NOMO-1 treated with dmso at 0.1 percent for 144 hours (cell line): ENCODE results near the gene CSNK1G2.

Source experiments
- DNase-seq: peaks from one replicate; lab custom pipeline; 2025; ENCODE audit not compliant: unreplicated experiment; lab: John Stamatoyannopoulos, UW

The CSNK1G2 gene

DNA sequence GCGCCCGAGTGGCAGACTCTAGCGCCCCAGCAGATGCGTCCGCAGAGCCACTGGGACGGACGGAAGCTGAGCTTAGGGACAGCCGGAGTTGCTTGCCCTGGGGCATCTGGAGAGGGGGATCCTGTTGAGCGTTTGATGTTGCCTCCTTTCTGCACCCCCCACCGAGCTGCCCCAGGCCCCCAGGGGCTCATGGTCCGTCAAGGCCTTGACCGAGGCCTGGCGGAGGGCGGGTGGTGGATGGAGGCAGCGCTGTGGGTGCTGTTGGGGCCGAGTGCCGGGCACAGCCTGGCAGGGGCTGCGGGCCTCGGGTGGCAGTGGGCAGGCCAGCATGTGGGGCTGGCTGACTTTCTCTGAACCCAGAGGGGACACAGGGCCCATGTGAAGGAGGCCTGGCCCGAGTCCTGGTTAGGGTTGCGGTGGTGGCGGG is 2.7 kb downstream of the CSNK1G2 start:
- no peak for DNase-seq

GRCh38 chr19:1944088-1944915 is 3.3 kb downstream of the CSNK1G2 start:
- DNase-seq: no peak

GRCh38 chr19:1944916-1945561 is 4.1 kb downstream of the CSNK1G2 start:
- no peak for DNase-seq

GRCh38 chr19:1945899-1946298 is 4.9 kb downstream of the CSNK1G2 start:
- no peak for DNase-seq

DNA sequence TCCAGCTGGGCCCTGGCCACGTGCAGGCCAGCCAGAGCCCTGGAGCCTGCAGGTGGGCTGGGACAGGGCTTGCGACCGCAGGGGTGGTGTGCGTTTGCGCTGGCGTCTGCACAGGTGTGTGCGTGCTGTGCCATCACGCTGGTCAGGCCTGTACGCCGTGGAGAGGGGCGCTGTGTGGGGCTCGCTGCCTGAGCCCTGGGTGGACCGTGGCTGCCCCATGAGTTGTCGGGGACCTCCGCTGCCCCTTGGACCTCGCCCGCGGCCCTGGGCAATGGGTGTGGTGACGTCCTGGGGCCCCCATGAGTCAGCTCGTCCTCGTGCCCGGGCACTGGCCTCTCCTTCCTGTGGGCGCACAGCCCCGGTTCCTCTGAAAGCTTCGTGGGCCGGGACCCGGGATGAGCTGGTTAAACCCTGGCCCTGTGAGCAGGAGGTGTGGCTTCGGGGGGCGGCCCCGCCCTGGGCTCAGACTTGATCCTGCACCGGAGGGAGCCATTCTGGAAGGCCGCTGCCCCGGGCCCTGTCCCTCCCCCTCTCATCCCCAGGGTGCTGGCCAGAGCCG is 6.8 kb downstream of the CSNK1G2 start:
- no peak for DNase-seq

GRCh38 chr19:1949304-1950101 is 8.5 kb downstream of the CSNK1G2 start:
- no peak for DNase-seq

DNA sequence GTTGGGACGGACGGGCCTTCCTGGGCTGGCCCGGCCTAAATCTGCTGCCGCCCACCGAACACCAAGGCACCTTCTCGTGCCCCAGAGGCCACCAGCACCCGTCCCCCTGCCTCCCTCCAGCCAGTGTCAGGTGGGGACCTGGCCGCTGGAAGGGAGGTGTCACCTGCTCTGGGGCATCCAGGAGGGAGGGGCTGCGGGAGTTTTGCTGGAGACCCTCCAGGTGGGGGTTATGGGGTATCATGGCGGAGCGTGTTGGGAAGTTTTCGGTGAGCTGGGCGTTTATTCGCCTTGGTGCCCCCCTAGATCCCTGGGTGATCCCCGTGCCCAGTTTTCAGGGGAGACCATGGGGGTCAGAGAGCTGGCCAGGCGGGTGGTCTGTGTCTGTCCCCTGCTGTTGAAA is 9.7 kb downstream of the CSNK1G2 start:
- no peak for DNase-seq

DNA sequence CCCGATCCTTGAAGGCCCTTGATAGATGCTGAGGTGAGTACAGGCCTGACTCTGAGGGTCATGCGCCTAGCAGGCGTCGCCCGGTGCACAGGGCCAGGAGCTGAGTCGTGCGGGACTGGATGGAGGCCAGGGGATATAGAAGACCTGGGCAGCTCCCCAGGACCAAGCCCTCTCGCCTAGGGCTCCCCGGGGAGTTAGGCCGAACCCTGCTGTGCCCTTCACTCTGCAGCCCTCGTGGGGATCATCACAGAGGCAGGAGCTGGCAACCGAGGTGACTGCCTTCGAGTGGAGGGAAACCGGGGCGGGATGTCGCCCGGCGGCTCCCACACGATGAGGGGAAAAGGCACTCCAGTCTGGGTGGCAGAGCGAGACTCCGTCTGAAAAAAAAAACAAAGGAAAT is 11.7 kb downstream of the CSNK1G2 start:
- DNase-seq: no peak

DNA sequence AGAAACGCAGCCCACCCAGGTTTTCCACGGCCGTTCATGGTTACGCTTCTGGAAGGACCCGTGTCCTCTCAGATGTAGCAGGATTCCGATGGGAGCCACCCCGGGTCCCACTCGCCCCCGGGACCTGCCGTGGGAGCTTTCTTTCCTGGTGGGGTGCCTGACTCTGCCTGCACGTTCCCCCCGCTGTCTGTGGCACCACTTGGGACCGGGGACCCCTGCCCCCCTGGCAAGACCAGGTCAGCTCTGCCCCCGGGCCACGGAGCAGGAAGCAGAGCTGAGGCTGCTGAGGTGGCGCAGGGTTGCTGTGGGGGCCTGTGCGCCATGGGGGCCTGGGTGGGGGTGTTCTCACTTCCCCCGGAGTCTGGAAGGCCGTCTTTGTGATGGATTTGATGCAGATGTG is 12.1 kb downstream of the CSNK1G2 start:
- no peak for DNase-seq

DNA sequence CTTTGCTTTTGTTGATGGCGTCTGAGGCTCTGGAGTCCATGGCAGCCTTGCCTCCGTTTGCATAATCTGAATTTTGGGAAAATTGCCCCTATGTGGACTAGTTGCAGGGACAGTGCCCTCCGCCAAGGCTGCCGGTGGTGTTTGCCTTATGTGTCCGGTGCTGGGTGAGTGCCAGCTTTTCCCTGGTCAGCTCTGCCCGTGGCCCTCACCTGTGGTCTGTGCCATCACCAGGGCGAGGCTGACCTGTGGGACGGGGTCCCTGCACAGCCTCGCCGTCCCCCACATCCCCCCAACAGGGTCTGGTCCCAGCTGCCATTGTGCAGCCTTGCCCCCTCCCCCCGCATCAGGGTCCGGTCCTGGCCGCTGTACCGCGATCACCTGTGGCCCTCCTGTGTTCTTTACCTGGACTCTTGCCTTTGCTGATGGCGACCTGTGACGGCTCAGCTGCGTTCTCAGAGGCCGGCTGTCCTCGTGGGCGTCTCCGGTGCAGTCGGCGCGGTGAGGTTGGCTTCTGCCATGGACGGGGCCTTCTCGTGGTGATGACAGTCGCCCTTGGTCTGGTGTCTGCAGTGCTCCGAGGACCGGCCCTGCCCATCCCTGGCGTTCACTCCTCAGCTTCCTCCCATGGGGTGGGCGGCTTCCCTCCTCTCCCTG is 12.6 kb downstream of the CSNK1G2 start:
- DNase-seq: no peak

GRCh38 chr19:1954532-1954933 is 13.6 kb downstream of the CSNK1G2 start:
- DNase-seq: no peak

DNA sequence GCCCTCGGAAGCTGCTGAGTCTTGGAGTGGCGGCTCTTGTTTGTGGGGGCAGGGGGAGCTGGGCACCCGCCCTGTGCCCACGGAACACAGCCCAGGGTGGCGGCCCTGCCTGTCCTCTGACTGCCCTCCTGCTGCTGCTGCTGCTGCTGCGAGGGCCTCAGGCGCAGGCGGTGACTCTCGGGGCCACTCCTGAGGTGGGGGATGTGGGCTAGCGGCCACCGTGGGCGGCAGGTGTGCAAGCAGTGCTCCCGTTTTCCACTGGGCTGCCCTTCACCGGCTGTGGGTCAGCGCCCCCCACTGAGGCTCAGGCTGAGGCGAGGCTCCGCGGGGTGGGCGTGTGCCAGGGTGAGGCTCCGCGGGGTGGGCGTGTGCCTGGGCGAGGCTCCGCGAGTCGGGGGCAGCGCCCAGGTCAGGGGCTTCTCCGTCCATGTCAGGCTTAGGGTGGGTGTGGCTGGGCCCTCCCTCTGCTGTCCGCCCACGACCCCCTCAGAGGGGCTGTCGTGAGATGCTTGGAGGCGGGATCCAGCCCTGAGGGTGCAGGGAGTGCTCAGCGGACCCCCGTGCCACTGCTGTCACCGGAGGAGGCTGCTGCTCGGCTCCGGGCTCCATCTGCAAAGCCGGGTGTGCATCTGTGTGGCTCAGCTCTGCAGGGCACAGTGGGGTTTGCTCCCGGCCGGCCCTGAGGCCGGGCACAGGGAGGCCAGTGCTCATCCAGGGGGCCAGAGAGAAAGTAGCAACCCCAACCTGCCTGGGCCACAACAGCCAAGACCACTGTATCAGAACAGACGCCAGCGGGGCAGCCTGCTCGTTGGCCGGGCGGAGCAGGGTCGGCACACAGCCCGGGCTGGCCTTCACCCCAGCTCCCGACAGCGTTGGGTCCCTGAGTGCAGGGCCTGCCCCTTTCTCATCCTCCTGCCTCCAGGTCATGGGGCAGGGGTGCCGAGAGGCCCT is 14.5 kb downstream of the CSNK1G2 start:
- no peak for DNase-seq

DNA sequence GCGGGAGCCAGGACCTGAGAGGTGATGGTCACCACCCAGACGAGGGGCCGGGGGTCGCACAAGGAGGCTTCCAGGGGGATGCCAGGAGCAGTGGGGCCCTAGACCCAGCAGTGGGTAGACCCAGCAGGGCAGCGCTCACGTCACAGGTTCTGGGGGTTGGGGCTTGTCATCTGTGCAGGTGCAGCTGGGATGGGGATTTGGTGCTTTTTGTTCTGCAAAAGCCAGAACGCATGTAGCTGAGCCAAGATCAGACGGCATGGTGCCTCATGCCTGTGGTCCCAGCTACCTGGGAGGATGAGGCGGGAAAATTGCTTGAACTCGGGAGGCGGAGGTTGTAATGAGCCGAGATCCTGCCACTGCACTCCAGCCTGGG is 15.1 kb downstream of the CSNK1G2 start:
- DNase-seq: no peak

DNA sequence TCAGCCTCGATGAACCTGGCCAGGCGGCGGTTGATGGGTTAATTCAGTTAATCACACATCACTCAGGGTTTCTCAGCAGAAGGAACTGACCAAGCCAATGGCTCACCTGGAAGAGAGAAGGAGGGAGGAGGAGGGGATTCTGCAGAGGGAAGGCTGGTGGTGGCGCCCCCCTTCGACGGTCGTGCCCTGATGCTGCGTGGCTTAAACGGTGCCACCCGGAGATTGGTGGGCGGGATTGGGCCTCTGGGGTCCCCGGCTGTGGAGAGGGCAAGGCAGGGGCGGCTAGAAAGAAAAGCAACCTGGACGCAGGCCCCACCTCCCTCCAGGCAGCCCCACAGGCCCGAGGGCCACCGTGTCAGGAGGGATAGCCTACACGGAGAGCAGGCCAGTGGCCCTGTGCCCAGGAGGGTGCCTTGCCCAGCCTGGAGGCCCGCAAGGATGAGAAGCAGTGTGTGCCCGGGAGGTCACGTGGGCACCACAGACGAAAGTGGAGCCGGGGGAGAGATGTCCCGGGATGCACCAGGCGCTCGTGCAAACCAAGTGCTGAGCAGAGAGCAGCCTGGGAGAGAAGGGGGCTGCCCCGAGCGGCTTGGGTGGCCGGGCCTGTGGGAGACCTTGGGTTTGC is 16.0 kb downstream of the CSNK1G2 start:
- no peak for DNase-seq

- DNase-seq: no peak
Measured at GRCh38 chr19:1957562-1958248, 16.7 kb downstream of the CSNK1G2 start.

GRCh38 chr19:1959928-1960589 is 19.1 kb downstream of the CSNK1G2 start:
- no peak for DNase-seq

DNA sequence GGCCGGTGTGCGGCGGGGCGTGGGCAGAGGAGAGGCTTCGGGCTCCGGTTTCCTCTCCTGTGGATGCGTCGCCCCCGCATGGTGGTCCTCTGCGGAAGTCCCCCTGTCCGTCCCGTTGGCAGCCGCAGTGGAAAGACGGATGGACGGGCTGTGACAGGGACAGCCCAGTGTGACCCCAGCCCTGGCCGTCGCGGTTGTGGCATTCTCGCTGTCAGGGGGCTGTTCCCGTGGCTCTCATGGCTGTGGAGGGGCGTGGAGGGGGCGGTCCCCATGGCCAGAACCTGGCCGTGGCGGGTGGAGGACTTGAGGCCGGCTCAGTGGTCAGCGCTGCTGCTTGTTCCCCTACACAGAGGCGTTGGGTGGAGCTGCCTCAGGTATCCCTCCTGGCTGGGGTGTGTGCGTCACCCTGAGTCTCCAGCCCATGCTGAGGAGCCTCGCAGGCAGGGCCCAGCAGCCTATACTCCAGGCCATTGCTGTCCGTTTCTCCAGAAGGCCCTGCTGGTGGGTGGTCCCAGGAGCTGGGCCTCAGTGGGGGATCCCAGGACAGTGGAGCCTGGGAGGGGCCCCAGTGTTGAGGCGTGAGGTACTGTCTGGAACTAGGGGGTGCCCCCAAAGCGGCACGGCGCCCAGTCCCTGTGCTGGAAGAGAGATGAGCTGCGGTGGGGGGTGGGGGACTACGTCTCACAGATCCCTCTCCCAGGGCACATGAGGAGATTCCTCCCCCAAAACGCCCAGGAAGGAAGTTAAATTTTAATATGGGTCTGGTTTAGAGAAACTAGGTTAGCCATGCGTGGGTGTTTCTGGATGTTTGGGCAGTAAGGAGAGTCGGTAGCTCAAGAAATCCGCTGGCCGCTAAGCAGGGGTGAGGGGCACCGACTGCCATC is 20.3 kb downstream of the CSNK1G2 start:
- no peak for DNase-seq
